HuH-7.5 (cell line): ENCODE data around the gene USP30.
A peak's percentile ranks its signal among the peaks of the same experiment; 100 is the strongest.
"Not testable (repeated sequence)": the region's sequence is repeated elsewhere in the genome, so short reads cannot be mapped to it uniquely, and the experiment has no call there.

Source experiments
- DNase-seq: peaks from one replicate; pipeline ENCODE4 v3.0.0; 2011; ENCODE audit warnings: low spot score

Gene USP30, protein sequence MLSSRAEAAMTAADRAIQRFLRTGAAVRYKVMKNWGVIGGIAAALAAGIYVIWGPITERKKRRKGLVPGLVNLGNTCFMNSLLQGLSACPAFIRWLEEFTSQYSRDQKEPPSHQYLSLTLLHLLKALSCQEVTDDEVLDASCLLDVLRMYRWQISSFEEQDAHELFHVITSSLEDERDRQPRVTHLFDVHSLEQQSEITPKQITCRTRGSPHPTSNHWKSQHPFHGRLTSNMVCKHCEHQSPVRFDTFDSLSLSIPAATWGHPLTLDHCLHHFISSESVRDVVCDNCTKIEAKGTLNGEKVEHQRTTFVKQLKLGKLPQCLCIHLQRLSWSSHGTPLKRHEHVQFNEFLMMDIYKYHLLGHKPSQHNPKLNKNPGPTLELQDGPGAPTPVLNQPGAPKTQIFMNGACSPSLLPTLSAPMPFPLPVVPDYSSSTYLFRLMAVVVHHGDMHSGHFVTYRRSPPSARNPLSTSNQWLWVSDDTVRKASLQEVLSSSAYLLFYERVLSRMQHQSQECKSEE

DNA sequence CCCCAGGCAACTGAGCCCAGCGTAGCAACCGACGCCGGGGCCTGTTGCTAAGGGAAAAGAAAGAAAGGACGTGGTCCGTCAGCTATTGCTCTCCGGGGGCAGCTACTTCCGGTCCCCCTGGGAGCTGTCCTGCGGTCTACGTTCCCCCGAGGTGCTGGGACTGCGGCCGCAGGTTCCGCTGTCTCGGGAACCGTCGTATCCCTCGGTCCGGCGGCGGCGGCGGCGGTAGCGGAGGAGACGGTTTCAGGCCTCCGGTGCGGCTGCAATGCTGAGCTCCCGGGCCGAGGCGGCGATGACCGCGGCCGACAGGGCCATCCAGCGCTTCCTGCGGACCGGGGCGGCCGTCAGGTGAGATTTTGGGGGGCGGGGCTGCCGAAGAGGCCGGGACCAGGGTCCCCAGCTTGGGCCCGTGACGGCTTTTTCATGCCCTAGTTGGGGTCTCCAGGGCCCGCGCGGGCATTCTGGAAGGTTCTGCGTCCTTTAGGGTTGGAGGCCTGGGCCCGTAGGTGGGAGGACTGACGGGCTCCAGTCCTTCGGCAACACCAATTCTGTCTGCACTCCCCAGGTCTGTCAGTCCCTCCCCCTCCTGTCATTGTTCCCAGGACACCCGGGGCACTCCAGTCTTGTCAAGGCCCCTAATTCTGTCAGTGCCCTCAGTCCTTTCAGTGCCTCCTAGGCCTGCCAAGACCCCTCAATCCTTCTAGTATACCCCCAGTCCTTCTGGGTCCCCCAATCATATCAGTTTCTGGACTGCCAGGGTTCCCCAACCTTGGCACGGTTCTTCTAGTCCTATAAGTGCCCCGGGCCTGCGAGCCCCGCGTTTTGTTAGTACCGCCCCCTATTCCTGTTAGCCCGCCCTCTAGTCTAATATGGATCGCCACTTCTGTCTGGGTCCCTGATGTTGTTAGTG lies at the start of gene USP30:
TSS of gene USP30 (plus strand) at position 163 of the 910 bp plus-strand sequence. CDS start at position 266, 103 bp downstream.
- peak; percentile 75 for DNase-seq

DNA sequence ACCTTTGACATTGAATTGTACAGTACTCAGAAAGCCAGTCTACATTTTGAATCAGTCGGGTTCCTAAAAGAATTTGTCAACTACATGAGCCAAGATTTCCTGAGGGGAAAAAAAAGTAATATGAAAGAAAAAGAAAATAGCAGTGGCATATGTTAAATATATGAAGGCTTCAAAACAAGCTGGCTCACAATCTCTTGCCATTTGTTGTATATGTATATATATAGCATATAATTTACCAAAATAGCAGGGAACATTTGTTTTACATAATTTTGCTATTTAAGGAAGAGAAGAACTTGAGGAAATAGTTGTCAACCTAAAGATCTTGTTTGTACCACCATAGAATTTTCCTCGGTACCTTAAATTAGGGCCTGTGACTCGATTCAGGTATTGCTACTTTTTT lies 48.4 kb upstream of the USP30 start:
- no peak for DNase-seq

DNA sequence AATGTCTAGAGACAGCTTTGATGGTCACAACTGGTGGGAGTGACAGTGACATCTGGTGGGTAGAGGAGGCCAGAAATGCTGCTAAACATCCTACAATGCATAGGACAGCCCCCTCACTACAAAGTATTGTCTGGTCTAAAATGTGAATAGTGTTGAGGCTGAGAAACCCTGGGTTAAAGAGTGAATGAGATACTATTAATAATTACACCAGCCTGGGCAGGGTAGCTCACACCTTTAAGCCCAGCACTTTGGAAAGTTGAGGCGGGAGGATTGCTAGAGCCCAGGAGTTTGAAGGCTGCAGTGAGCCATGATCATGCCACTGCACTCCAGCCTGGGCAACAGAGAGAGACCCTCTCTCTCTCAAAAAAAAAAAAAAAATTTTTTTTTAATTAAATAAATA lies 42.6 kb upstream of the USP30 start:
- no peak for DNase-seq

DNA sequence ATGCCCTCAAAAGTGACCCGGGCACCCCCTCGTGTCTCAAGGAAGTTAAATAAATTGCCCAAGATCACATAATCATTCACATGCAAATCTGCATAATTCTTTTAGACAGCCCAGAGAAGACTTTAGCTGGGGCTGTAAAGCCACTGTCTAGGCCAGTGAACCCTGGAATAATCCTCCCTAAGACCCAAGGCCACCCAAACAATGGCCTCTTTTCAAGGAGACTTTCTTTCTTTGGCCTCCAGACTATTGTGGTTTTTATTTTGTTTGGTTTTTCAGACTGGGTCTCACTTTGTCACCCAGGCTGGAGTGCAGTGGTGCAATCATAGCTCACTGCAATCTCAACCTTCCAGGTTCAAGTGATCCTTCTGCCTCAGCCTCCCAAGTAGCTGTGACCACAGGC lies 42.1 kb upstream of the USP30 start:
- DNase-seq: no peak

DNA sequence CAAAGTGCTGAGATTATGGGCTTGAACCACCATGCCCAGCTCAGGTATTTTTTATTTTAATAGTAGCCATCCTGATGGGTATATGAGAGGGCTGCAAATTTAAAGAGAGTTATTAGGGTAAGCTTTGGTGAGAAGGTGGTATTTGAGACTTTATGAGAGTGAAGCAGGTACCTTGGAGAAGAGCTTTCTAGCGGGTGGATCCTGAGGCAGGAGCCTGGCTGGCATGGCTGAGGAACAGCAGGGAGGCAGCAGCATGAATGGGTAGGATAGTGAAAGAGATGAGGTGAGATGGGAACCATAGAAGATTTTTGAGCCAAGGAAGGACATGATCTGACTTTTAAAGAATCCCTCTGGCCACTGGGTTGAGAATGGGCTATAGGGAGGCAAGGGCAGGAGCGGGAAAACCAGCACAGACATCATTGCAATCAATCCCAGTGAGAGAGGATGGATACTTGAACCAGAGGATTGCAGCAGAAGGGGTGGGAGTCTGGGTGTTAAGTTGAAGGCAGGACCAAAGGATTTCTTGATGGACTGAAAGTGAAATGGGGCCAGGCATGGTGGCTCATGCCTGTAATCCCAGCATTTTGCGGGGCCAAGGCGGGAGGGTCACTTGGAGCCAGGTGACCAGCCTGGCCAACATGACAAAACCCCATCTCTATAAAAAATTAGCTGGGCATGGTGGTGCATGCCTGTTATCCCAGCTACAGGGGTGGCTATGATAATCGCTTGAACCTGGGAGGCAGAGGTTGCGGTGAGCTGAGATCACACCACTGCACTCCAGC lies 37.2 kb upstream of the USP30 start:
- DNase-seq: no peak

DNA sequence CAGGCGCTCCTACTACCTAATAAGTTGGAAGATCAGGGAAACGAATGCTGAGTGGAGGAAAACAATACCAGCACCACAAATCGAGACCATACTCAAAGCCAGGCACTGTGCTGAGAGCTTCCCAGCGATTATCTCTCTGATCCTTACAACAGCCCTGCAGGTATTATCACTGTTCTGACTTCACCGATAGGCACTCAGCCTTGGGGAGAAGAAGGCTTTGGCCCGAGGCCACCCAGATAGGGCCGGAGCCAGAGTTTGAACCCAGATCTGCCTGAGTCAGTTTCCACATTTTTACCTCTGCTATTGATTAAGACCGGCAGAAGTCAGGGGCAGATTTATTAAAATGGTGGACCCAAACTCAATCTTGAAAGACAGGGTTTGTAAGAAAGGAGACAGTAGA lies 36.4 kb upstream of the USP30 start:
- no peak for DNase-seq

DNA sequence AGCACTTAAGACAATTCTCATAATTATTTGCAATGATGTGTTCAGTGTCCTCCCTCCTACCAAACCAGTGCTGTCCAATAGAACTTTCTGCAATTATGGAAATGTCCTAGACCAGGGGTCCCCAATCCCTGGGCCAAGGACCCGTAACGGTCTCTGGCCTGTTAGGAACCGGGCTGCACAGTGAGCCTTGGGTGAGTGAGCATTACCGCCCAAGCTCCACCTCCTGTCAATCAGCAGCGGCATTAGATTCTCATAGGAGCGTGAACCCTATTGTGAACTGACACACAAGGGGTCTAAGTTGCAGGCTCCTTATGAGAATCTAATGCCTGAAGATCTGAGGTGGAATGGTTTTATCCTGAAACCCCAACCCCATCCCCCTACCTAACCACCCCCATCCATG lies 35.4 kb upstream of the USP30 start:
- DNase-seq: no peak

DNA sequence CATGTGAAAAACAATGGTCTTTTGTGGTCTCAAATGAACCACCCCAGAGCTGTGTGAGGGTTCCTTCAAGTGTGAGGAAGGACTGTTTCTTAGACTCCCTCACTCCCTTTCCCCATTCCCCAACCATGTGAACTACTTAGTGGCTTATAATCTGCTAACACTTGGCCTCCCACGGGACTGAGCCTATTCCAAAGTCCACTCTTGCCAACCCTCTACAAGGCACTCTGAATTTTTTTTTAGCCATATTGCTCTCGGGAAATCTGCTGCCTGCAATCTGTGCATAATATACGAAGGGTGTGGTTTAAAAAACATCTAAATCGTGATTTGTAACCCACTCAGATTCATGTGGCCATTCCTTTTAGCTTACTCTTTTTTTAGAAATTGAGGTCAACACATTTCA lies 34.1 kb upstream of the USP30 start:
- DNase-seq: no peak

DNA sequence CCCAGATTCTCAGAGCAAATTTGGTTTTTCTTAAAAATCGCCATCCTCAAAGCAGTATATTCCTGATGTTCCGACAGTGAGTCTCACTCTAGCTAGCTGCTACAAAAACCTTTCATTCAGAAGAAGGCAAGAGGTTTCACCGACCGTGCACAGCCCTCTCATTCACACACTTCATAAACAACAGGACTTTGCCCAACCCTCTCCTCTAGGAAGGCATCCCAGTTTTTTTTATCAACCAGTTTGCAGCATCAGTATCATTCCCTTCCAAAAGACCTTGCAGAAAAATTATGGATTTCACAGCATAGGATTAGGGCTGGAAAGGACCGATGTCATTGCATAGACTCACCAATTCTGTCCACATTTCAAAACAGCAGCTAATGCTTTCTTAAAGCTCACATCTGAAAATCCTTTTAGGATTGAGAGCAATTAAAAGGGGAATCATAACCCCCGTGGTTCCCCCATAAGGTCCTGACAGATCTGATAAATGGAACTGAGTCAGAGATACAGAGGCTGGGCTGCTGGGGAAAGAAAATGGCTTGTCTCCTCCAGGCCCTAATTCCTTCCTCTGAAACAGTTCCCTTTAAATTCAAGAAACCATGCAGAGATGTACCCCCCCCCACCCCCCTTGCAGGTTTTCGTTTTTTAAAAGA lies 32.1 kb upstream of the USP30 start:
- no peak for DNase-seq

DNA sequence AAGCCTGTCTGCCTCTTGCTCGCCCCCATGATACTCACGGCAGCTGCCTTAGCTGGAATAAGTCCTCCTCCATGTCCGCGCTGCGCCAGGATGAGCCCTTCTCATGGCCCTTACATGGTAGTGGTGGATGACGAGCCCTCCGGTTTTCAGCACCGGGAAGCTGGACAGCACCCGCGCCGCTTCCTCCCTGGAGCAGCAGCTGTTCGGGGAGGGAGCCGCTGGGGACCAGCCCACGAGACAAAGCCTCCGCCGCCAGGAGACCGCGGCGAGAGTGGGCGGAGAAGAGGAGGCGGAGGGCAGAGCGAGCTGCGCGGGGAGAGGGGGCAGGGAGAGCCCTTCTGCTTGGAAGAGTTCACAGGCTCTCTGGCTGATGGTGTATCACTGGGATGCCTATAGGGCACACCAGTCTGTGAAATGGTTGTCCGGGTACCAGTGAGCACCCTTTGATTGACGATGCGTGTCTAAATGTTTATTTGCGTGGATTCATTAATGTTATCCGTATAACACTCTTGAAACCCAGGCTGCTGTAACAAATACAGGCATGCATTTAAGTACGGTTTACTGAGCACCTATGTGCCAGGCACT lies 31.5 kb upstream of the USP30 start, which contains the start of gene SVOP:
TSS of gene SVOP (minus strand) at position 273 of the 585 bp plus-strand sequence. CDS start at position 73, 200 bp downstream.
- peak; percentile 74 for DNase-seq

DNA sequence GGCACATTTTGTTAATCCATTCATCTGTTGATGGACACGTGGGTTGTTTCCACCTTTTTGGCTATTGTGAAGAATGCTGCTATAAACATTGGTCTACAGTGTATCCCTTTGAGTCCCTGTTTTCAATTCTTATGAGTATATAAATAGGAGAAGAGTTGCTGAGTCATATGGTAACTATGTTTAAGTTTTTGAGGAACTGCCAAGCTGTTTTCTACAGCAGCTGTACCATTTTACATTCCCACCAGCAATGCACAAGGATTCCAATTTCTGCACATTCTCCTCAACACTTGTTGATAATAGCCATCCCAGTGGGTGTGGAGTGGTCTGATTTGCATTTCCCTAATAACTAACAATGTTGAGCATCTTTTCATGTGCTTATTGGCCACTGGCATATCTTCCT lies 24.6 kb upstream of the USP30 start:
- DNase-seq: no peak

DNA sequence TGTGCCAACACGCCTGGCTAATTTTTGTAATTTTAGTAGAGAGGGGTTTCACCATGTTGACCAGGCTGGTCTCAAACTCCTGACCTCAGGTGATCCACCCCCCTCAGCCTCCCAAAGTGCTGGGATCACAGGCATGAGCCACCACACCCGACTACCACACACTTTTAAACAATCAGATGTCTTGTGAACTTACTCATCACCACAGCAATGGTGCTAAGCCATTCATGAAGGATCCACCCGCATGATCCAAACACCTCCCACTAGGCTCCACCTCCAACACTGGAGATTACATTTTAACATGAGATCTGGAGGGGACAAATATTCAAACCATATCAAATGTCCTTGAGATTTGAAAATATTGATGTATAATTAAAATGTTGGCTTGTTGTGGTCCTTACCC lies 23.8 kb upstream of the USP30 start:
- DNase-seq: not testable (repeated sequence)

DNA sequence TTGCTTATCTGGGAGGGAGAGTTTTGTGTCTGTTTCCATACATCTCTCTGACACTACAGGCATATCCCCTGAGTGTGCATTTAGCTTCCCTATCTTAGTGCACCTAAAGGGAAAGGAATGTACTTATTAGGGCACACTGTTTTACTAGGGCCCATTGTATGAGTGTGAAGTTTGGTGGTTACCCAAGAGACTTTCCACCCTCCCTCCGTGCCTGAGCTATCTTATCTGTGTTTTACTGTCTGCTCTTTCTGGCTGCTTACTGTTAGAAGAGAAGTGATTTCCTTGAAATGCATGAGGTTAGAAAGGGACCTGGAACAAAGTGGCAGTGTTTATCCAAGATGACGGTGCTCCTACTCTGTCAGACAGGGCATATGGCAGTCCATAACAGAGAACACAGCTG lies 23.0 kb upstream of the USP30 start:
- no peak for DNase-seq

DNA sequence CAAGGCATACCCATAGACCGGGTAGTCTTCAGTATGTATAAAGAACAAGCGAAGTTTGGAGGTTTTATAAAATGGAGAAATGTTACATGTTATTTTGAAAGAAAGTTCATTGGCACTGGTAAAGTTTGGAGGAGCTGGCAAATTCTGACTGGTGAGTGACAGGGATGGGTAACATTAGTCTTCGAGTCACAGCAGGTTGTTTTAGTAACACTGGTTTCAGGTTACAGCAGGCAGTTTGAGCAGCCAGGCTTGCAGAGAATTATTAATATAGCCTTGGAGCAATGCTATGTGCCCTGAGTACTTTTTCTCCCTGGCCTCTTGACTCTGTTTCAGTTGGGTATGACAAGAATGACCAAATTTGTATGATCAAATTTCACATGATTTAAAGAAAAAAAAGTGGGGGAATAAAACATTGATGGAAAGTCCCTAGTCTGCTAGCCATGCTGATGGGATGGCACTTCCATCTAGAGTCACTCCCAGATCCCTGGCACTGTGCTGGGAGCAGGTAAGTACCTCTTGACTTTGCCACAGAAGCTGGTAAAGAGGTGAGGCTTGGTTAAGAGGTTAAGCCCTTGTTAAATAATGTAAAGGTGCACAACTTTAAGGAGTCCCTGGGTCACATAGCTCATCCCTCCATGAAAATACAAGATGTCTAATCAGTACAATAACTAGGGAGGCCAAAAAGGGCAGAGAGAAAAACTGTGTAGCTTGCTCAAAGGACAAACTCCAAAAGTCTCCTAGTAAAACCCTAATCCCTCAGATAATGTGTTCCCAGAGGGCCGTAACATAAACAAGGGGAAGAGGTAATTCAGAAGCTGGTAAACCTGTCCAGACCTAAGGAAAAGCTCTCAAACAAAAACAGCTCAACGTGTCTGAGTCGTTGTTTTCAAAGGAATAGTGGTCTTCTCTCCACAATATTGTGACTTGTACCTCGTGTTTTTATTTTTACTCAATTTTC lies 18.9 kb upstream of the USP30 start:
- DNase-seq: no peak

DNA sequence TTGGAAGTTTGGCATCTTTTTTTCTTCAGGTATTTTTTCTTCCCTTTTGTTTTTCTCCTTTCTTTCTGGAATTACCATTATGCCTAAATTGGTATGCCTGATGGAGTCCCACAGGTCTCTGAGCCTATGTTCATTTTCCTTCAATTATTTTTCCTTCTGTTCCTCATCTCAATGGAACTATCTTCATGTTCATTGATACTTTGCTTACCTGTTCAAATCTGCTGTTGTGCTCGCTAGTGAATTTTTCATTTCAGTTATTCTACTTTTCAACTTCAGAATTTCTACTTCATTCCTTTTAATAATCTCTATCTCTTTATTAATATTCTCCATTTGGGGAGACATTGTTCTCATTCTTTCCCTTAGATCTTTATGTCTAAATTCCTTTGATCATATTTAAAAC lies 15.4 kb upstream of the USP30 start:
- DNase-seq: no peak

DNA sequence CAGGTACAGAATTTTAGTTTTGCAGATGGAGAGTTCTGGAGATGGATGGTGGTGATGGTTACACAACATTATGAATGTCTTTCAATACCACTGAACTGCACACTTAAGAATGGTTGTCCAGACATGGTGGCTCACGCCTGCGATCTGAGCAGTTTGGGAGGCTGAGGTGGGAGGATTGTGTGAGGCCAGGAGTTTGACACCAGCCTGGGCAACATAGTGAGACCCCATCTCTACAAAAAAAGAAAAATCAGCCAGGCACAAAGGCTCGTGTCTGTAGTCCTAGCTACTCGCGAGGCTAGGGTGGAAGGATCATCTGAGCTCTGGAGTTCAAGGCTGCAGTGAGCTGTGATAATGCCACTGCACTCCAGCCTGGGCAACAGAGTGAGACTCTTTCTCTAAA lies 8.1 kb upstream of the USP30 start:
- DNase-seq: no peak

DNA sequence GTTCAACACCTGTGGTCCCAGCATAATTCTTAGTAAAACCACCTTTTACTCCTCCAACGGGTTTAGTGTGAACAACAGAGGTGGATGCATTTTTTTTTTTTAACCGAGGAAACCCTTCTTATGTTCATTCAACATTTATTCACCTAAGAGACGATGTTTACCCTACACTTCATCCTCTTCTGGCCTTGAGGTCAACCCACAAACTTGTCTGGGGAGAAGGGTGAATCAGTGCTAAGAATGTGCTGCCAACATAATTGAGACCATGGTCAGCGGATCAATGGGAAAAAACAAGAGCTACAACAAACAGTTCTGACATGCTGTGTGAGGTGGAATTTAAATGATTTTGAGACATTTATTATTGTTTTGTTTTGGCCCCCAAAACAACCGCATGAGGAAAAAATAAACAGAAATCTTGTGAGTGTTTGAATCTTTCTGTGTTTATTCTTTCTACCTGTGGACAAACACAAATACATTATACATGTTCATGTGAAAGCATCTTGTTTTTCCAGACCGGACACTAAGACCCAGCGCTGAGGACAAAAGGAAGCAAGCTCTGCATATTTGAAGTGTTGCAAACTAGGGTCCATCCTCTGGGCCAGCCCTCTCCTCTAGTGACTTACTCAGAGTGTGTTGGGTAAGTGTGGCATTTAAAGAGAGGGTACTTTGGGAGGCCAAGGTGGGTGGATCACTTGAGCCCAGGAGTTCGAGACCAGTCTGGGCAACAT lies 5.1 kb upstream of the USP30 start:
- DNase-seq: no peak

DNA sequence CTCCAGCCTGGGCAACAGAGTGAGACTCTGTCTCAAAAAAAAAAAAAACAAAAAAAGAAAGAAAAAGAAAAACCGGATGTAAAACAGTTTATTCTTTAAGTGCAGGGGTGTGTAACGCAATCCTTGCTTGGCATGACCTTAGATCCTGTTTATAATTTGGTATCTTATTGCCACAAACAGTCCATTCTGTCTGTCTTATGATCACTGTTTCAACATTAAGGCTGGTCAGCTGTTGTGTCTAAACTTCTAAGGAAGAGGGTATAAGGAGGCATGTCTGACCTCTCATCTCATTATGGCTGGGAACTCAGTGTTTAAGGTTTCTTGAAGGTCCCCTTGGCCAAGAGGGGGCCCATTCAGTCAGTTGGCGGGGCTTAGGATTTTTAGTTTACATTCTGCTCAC lies 3.7 kb upstream of the USP30 start:
- not testable (repeated sequence) for DNase-seq

DNA sequence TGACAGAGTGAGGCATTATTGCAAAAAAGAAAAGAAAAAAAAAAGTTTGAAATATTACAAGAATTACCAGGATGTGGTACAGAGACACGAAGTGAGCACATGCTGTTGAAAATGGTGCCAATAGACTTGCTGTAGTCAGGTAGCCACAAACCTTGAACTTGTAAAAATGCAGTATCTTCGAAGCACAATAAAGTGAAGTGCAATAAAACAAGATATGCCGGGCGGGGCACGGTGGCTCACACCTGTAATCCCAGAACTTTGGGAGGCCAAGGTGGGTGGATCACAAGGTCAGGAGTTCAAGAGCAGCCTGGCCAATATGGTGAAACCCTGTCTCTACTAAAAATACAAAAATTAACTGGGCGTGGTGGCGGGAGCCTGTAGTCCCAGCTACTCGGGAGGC lies 2.6 kb upstream of the USP30 start:
- not testable (repeated sequence) for DNase-seq
